K562 (cell line): ENCODE measurements around the gene NLE1. TPM values are rescaled to one million over a fixed set of nuclear protein-coding genes. Genes with fewer than 3 reads are reported as not detected.
A peak's percentile ranks its signal among the peaks of the same experiment; 100 is the strongest.
"Not testable (repeated sequence)": the region's sequence is repeated elsewhere in the genome, so short reads cannot be mapped to it uniquely, and the experiment has no call there.

ENCODE experiments used
- ATAC-seq: fragments of 200-7000 bp; cut with Tn5 transposase; 3 replicates; pipeline ENCODE4 v1.9.1; 2020; ENCODE audit warnings: moderate library complexity
- BruUV-seq: library from RNA; stranded (reverse); fragments of 400-500 nt; replicated peaks from 2 replicates; lab custom pipeline; 2021; lab: Mats Ljungman, UMichigan
- CTCF ChIA-PET: fragments of 300-600 bp; formaldehyde crosslinking; extraction: SDS; loops from one replicate; lab custom pipeline; 2021; ENCODE audit warnings: low intra/inter-chr PET ratio; lab: Yijun Ruan, JAX
- POLR2A ChIA-PET: fragments of 300-600, 350-650 bp; sonication (Branson Sonifier 250); formaldehyde crosslinking; extraction: SDS; loops from one replicate; lab custom pipeline; 2021; ENCODE audit warnings: antibody characterized with exemption, inconsistent platforms; lab: Yijun Ruan, JAX
- DNase-seq, 4 experiments: peaks; one replicate each; pipeline versions ENCODE4 v3.0.0 to v3.0.0-alpha.2; 2011 to 2018; ENCODE audit warnings: low spot score in 3 of 4, mixed read lengths in 3 of 4; ENCODE audit errors: extremely low read depth in 1 of 4
- FAIRE-seq: peaks from 2 replicates; lab custom pipeline; 2011; peaks lifted over from hg19 to GRCh38; lab: Jason Lieb, UNC
- H2AFZ ChIP-seq: 2 replicates; pipeline ENCODE4 v1.6.0; 2011; ENCODE audit warnings: low read depth, low read length, control low read depth, inconsistent platforms
- H3K27ac ChIP-seq: fragments of 200-600 bp; 3 replicates; pipeline ENCODE4 v1.8.0; 2011; ENCODE audit warnings: low read depth, mild to moderate bottlenecking, control low read depth, inconsistent platforms, low read length, moderate library complexity, mixed read lengths; ENCODE audit errors: extremely low read depth
- H3K27me3 ChIP-seq, 2 experiments: fragments of 300-600 bp in 1 of 2; 2 replicates in 1 of 2; 3 replicates in 1 of 2; pipeline versions ENCODE4 v1.6.0 to v1.8.0; 2011; ENCODE audit warnings: inconsistent platforms in 2 of 2, low read length in 2 of 2, mild to moderate bottlenecking in 1 of 2, mixed read lengths in 1 of 2, moderate library complexity in 1 of 2; ENCODE audit not compliant: control insufficient read depth in 2 of 2, insufficient read depth in 2 of 2
- H3K36me3 ChIP-seq: fragments of 300-600 bp; 3 replicates; pipeline ENCODE4 v1.8.0; 2011; ENCODE audit warnings: mild to moderate bottlenecking, low read length, inconsistent platforms; ENCODE audit not compliant: control insufficient read depth, insufficient read depth
- H3K4me1 ChIP-seq, 2 experiments: fragments of 200-600 bp in 1 of 2; replicated peaks in 1 of 2; 2 replicates in 1 of 2; 3 replicates in 1 of 2; pipeline versions ENCODE4 v1.5.1 to v1.8.0; 2011; ENCODE audit warnings: inconsistent platforms in 2 of 2, low read length in 2 of 2, mild to moderate bottlenecking in 1 of 2, mixed read lengths in 1 of 2, moderate library complexity in 1 of 2; ENCODE audit not compliant: control insufficient read depth in 2 of 2, insufficient read depth in 2 of 2
- H3K4me2 ChIP-seq: 2 replicates; pipeline ENCODE4 v1.6.1; 2011; ENCODE audit warnings: low read length, control low read depth, inconsistent platforms, mixed read lengths; ENCODE audit not compliant: insufficient read depth
- H3K4me3 ChIP-seq: fragments of 200-600 bp; sonication (generic), shearing (Covaris generic); 2 replicates; pipeline ENCODE4 v1.5.1; 2016; ENCODE audit warnings: control low read depth, inconsistent platforms
- H3K79me2 ChIP-seq: fragments of 200-600 bp; 3 replicates; pipeline ENCODE4 v1.8.0; 2011; ENCODE audit warnings: low read length, inconsistent platforms; ENCODE audit not compliant: control insufficient read depth, insufficient read depth
- H3K9ac ChIP-seq, 2 experiments: 2 replicates each; pipeline versions ENCODE4 v1.6.0 to v1.6.1; 2011; ENCODE audit warnings: low read depth in 2 of 2, low read length in 2 of 2, control low read depth in 1 of 2, inconsistent platforms in 1 of 2, mild to moderate bottlenecking in 1 of 2, mixed read lengths in 1 of 2; ENCODE audit not compliant: insufficient read depth in 1 of 2
- H3K9me1 ChIP-seq: one replicate; pipeline ENCODE4 v1.6.0; 2011; ENCODE audit warnings: inconsistent platforms, mild to moderate bottlenecking, low read length, moderate library complexity; ENCODE audit not compliant: control insufficient read depth, insufficient read depth
- H3K9me3 ChIP-seq: replicated peaks from 2 replicates; pipeline ENCODE4 v1.5.1; 2011; ENCODE audit warnings: low read depth, low read length, inconsistent platforms; ENCODE audit not compliant: control insufficient read depth, insufficient read depth
- H4K20me1 ChIP-seq: replicated peaks from 2 replicates; pipeline ENCODE4 v1.6.1; 2011; ENCODE audit warnings: low read length, inconsistent platforms, mixed read lengths; ENCODE audit not compliant: control insufficient read depth, insufficient read depth
- CREBBP ChIP-seq: IDR thresholded peaks from one replicate; pipeline ENCODE4 v1.6.1; 2012; ENCODE audit warnings: low read depth, mild to moderate bottlenecking, control low read depth, inconsistent platforms, low read length
- MAFF ChIP-seq: IDR thresholded peaks from 2 replicates; pipeline ENCODE4 v1.6.1; 2012; ENCODE audit warnings: low read length, improper control_type of control experiment
- MBD1 ChIP-seq: fragments of 250-450 bp; sonication (Bioruptor Pico); IDR thresholded peaks from 2 replicates; pipeline ENCODE4 v1.8.0; 2022; ENCODE audit warnings: inconsistent platforms
- NFATC3 ChIP-seq: fragments of 450-650 bp; IDR thresholded peaks from 2 replicates; pipeline ENCODE4 v1.6.1; 2017; ENCODE audit warnings: mild to moderate bottlenecking
- RBM22 ChIP-seq: fragments of 200-400 bp; formaldehyde crosslinking; IDR thresholded peaks from 2 replicates; pipeline ENCODE4 v1.6.1; 2018; ENCODE audit warnings: low read length, low read depth; ENCODE audit not compliant: poor library complexity, severe bottlenecking
- SIX5 ChIP-seq, 2 experiments: IDR thresholded peaks; 2 replicates each; pipeline ENCODE4 v1.6.1; 2011; ENCODE audit warnings: low read length in 2 of 2, borderline replicate concordance in 1 of 2, low read depth in 1 of 2, mild to moderate bottlenecking in 1 of 2, moderate library complexity in 1 of 2; ENCODE audit not compliant: insufficient read depth in 1 of 2
- TEAD2 ChIP-seq: fragments of 450-650 bp; IDR thresholded peaks from 2 replicates; pipeline ENCODE4 v1.6.1; 2016; ENCODE audit warnings: missing genetic modification characterization, control low read depth, missing compliant biosample characterization
- UBTF ChIP-seq, 2 experiments: IDR thresholded peaks; 2 replicates each; pipeline ENCODE4 v1.6.1; 2012; ENCODE audit warnings: improper control_type of control experiment in 2 of 2, low read depth in 2 of 2, low read length in 2 of 2, borderline replicate concordance in 1 of 2
- XRCC5 ChIP-seq: fragments of 200-400 bp; formaldehyde crosslinking; IDR thresholded peaks from 2 replicates; pipeline ENCODE4 v1.6.1; 2017; ENCODE audit warnings: low read depth, mild to moderate bottlenecking, low read length
- ZC3H11A ChIP-seq: IDR thresholded peaks from 2 replicates; pipeline ENCODE4 v1.6.1; 2012; ENCODE audit warnings: low read depth, low read length, improper control_type of control experiment
- ZFP36 ChIP-seq: fragments of 150-350 bp; IDR thresholded peaks from 2 replicates; pipeline ENCODE4 v1.6.1; 2018; ENCODE audit warnings: low read length, low read depth; ENCODE audit not compliant: partially characterized antibody
- WGBS: fragments of 100-300 bp; shearing (Covaris generic); methylation state at CpG from one replicate; pipeline ENCODE4 v1.1.6; 2016; ENCODE audit warnings: low coverage, mixed read lengths; ENCODE audit not compliant: insufficient coverage; ENCODE audit errors: missing lambda C conversion rate; 5-methylcytosine and 5-hydroxymethylcytosine counted together
- in situ Hi-C: fragments of 300-500 bp; cut with MboI; formaldehyde crosslinking; loops from 4 replicates; pipeline ENCODE4 v1.15.0; 2018; ENCODE audit warnings: inconsistent platforms, mixed read lengths
- intact Hi-C: fragments of 100-400 bp; cut with micrococcal nuclease; formaldehyde crosslinking; loops from 2 replicates; pipeline ENCODE4 v1.14.2; 2022
- polyA plus RNA-seq, 8 experiments: library from polyadenylated mRNA; depleted of rRNA in 4 of 8; stranded (reverse) in 5 of 8; unstranded in 3 of 8; fragments of >200 nt; fragmentation: Nextera tagmentation in 2 of 8; fragmentation: Illumina TruSeq in 1 of 8; extraction: Ambion mirVana in 2 of 8; extraction: Trizol in 1 of 8; gene quantifications; 2 replicates each; pipeline versions ENCODE4 v1.2.1 to v1.2.3, GENCODE V29; 2011 to 2014; ENCODE audit warnings: inconsistent platforms in 1 of 8, missing spikeins in 1 of 8
- total RNA-seq, 7 experiments: library from RNA; depleted of rRNA in 6 of 7; stranded (reverse); fragments of >200 nt in 6 of 7; fragmentation: Illumina TruSeq in 2 of 7; extraction: Trizol in 2 of 7; gene quantifications; 2 replicates each; pipeline versions ENCODE4 v1.2.1 to v1.2.3, GENCODE V29; 2011 to 2021; ENCODE audit warnings: low replicate concordance in 1 of 7

The NLE1 gene
- total and polyA plus RNA-seq, 9 of the 15 experiments (the other 6 are each of a cell fraction or from before 2014, with no cell fraction given), result 3.8 to 69.0 (median 29.4) TPM

DNA sequence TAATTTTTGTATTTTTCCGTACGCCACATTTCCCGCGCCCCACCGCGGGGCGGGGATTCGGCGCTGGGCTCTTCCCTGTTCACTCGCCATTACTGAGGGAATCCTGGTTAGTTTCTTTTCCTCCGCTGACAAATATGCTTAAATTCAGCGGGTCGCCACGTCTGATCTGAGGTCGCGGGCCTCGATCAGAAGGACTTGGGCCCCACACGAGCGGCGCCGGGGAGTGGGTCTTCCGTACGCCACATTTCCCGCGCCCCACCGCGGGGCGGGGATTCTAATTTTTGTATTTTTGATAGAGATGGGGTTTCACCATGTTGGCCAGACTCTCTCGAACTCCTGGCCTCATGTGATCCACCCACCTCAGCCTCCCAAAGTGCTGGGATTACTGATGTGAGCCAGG lies 9.0 kb upstream of the NLE1 start:
- H3K36me3 ChIP-seq, H3K4me2 ChIP-seq, POLR2A ChIA-PET, H3K79me2 ChIP-seq, FAIRE-seq, H3K9ac ChIP-seq, in situ Hi-C loops, H3K9me1 ChIP-seq, DNase-seq, H2AFZ ChIP-seq, CTCF ChIA-PET, intact Hi-C loops, H3K9me3 ChIP-seq, ATAC-seq, H3K4me3 ChIP-seq, H4K20me1 ChIP-seq, BruUV-seq, H3K4me1 ChIP-seq, H3K27ac ChIP-seq: not testable (repeated sequence)
- peaks cover 53 to 60% of the 10 kb centered on the region in 2 experiments for H3K27me3 ChIP-seq
- 27% methylated on average over 27 of the region's 29 CpGs for WGBS
- 0 out of 4 replicates have a peak, but pooled peaks of 1 of the 2 experiments have one; percentile 39 for TF ChIP-seq UBTF (IDR thresholded peaks at IDR 0.05; ENCODE audit: borderline replicate concordance in 1 of 2, low read depth in 2 of 2, low read length in 2 of 2)

DNA sequence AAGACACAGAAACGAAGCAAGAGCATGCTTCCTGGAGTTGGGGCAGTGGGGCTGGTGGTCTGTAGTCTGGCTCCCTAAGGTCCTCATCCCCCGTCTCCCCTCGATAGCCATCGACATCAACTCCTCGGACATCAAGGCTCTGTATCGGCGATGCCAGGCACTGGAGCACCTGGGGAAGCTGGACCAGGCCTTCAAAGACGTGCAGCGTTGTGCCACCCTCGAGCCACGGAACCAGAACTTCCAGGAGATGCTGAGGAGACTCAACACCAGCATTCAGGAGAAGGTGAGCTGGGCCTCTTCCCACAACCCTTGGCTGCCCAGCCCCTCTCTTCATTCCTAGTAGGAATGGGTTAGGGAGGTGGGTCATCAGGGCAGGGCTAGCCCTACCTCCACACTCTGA lies 7.8 kb upstream of the NLE1 start:
- Histone ChIP-seq H3K27ac (no peak overlapping the region), H3K9me3 (no peaks in the 10 kb centered on the region), H3K9ac (no peak overlapping the region), H2AFZ (no peak overlapping the region), H3K4me3 (no peak overlapping the region), H3K9me1 (no peaks in the 10 kb centered on the region), H3K36me3 (no peaks in the 10 kb centered on the region), H3K4me2 (no peak overlapping the region), H3K4me1 (no peaks in the 10 kb centered on the region), H3K79me2 (no peaks in the 10 kb centered on the region), H4K20me1 (0 out of 2 replicates have a peak, but pooled peaks cover 7% of the 10 kb centered on the region), H3K27me3 (peaks cover 45 to 56% of the 10 kb centered on the region in 2 experiments)
- in situ Hi-C loops (loop anchor here (10.0 kb wide), 1 partner anchor 595 kb away; no protein-coding TSS in a partner anchor), intact Hi-C loops (loop anchor here (10.0 kb wide), 1 partner anchor 385 kb away; the partner anchor contains the start of gene SLFN12L)
- FAIRE-seq (no peak), ATAC-seq (no peak), DNase-seq (no peak)
- 2% methylated on average over 11 of the region's 11 CpGs for WGBS
- BruUV-seq, result no TSS peak
- POLR2A ChIA-PET, result interaction anchor here (0.8 kb wide), 1 partner anchor 8 kb away, joined by 3 read pairs; no protein-coding TSS in a partner anchor
- CTCF ChIA-PET, result no interaction called here
- TF ChIP-seq ZC3H11A (no peak), MBD1 (CRISPR knock-in tag) (no peak), RBM22 (no peak), CREBBP (no peak), SIX5 (IDR thresholded peaks at IDR 0.05; ENCODE audit: borderline replicate concordance in 1 of 2, insufficient read depth in 1 of 2, low read depth in 1 of 2, low read length in 2 of 2) (no peak), ZFP36 (no peak), MAFF (no peak), TEAD2 (tag) (no peak), NFATC3 (no peak), XRCC5 (no peak)
